Kidney glomerular epithelial cell (primary cell): ENCODE measurements around the gene CGB2.
"Not testable (repeated sequence)": the region's sequence is repeated elsewhere in the genome, so short reads cannot be mapped to it uniquely, and the experiment has no call there.

Experiments used
- DNase-seq: peaks from one replicate; lab custom pipeline; 2025; lab: John Stamatoyannopoulos, UW

CGB2 gene

DNA sequence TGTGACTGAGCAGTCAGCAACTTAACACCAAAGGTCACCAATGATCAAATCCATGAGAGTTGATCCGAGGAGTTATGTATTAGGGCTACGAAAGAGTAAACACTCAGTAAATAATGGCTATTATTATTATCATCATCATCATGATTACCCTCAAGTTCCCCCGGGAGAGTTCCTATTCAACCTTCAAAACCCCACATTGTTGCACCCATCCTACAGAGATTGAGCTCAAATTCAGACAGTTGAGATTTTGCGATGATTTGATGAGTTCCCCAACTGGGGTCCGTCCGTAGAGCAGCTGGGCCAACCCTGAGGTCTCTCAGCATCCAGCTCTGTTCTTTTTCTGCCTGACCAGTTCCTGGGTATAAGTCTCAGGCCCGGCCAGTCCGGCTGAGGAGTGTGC, 6.4 kb downstream of the CGB2 start:
- not testable (repeated sequence) for DNase-seq

GRCh38 chr19:49038557-49039276, 7.0 kb downstream of the CGB2 start:
- DNase-seq: peak; percentile 39

DNA sequence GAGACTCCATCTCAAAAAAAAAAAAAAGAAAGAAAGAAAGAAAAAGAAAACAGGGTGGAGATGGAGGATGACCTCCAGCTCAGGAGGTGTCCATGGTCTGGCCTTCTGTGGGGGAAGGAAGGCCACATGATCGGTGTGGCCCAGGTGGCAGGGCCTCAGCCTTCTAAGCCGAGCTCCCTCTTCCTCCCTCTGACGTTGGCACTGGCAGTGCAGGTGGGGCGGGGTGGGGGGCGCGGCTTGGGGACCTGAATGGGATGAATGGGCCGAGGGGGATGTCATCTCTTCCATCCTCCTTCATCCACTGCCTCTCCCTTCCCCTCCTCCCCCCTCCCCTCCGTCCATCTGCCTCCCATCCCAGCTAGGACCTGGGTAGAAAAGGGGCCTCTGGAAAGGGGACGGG, 8.0 kb downstream of the CGB2 start:
- not testable (repeated sequence) for DNase-seq

- no peak for DNase-seq
Observed at GRCh38 chr19:49042177-49042576, 10.5 kb downstream of the CGB2 start.

DNA sequence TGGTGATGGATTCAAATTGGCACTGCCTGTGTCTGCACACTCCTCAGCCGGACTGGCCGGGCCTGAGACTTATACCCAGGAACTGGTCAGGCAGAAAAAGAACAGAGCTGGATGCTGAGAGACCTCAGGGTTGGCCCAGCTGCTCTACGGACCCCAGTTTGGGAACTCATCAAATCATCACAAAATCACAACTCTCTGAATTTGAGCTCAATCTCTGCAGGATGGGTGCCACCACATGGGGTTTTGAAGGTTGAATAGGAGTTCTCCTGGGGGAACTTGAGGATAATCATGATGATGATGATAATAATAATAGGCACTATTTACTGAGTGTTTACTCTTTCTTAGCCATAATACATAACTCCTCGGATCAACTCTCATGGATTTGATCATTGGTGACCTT, 11.0 kb downstream of the CGB2 start:
- not testable (repeated sequence) for DNase-seq

DNA sequence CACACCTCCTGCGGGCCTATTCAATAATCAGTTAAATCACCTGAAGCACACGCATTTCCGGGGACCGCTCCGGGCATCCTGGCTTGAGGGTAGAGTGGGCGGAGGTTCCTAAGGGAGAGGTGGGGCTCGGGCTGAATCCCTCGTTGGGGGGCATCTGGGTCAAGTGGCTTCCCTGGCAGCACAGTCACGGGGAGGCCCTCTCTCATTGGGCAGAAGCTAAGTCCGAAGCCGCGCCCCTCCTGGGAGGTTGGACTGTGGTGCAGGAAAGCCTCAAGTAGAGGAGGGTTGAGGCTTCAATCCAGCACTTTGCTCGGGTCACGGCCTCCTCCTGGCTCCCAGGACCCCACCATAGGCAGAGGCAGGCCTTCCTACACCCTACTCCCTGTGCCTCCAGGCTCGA, 11.9 kb downstream of the CGB2 start, which contains the start of gene CGB5:
Gene CGB5, plus strand, starts transcription at position 301 of the 400 bp plus-strand sequence. CDS start 362 bp downstream, outside the sequence.
- DNase-seq: not testable (repeated sequence)

DNA sequence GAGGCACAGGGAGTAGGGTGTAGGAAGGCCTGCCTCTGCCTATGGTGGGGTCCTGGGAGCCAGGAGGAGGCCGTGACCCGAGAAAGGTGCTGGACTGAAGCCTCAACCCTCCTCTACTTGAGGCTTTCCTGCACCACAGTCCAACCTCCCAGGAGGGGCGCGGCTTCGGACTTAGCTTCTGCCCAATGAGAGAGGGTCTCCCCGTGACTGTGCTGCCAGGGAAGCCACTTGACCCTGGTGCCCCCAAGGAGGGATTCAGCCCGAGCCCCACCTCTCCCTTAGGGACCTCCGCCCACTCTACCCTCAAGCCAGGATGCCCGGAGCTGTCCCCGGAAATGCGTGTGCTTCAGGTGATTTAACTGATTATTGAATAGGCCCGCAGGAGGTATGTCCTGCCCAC, 17.3 kb downstream of the CGB2 start, which contains the start of gene CGB8:
Gene CGB8, minus strand, starts transcription at position 101 of the 400 bp plus-strand sequence. CDS start 372 bp downstream, outside the sequence.
- not testable (repeated sequence) for DNase-seq

DNA sequence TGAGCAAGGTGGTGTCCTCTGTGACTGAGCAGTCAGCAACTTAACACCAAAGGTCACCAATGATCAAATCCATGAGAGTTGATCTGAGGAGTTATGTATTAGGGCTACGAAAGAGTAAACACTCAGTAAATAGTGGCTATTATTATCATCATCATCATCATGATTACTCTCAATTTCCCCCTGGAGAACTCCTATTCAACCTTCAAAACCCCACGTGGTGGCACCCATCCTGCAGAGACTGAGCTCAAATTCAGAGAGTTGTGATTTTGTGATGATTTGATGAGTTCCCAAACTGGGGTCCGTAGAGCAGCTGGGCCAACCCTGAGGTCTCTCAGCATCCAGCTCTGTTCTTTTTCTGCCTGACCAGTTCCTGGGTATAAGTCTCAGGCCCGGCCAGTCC, 18.1 kb downstream of the CGB2 start:
- not testable (repeated sequence) for DNase-seq

DNA sequence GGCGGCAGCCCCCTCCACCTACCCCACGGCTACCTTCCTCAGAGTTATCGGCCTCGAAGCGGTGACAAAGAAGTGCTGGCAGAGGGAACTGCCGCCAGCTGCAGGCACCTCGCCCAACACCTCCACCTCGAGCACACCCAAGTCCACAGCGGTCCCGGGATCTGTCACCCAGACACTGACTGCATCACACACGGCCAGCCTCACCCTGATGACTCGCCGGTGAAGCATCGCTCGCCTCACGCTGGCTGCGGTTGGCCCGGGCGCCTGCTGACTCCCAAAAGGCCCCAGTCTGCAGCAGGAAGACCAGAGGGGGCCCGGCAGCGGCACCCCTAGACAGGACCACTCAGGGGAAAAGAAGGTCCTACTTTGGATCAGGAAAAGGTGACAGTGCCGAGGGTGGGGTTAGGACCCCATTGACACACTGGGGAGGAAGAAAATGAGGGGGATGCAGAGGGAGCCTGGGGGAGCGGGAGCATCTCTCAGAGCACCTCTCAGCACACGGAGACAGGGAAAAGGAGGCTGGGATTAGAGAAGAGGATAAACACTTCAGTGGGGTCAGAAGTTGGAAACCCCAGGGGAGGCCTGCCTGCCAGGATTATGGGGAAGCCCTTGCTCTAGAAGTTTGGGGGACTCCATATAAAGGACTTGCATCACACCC, 18.8 kb downstream of the CGB2 start:
- not testable (repeated sequence) for DNase-seq

DNA sequence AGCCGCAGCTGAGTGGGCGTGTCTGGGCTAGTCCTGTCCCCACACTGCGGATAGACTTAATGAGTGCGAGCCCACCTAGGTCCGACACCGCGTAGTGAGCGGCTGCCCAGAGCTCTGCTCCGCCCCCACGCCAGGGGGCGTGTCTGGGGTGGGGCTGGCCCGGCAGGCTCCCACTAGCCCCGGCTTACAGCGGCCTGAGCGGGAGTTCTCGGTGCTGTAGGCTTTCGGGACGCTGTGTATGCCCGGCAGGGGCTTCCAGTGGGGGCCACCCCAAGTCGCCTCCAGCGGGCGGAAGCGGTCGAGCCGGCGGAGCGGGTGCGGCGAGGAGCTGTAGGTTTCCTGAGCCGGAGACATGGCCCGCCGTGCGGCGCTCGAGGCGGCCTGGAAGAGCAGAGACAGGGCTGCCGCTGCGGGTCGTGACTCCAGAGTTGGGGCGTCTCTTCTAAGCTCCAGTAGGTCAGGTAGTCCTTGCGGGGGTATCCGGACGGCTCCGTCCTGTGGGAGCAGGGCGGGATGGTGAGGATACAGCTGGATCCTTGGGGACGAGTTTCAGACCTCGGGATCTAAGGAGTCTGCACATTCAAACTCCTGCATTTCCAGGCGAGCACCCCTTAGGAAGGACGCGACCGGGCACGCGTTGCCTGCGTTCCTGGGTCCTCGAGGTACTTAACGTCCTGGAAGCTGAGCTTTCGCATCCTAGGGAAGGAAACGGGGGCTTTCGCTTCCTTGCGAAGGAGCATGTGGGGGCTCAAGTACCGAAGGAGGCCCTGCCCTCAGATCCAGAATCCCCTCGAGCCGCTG, 24.6 kb downstream of the CGB2 start:
- no peak for DNase-seq

GRCh38 chr19:49056902-49057596, 25.4 kb downstream of the CGB2 start:
- not testable (repeated sequence) for DNase-seq

DNA sequence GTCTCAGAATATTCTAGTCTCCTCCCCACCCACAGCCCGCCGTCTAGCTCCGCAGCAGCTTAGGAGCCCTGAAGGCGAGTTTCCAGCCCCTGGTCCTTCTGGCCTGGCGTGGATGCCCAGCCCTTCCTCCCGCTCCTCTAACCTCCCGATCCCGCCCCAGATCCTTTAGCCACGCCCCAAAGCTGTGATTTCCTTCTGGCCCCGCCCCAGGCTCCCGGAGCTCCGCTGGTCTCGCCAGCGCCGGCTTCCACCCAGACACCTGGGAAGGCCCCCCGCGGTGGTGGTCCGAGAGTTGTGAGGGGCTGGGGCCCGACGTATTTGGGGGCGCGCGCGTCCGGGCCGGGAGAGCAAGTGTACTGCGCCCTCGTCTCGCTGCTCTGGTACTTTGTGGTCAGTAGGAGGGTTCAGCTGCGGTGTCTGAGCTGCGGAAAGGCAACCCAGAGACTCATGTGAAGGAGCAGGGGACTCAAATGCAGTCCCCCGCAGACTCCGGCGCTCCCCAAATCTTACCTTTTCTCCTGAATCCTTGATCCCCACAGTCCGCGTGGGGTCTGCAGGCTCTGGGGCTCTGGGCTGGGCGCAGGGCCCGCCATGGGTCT, 26.0 kb downstream of the CGB2 start, which contains the start of gene CGB7:
Gene CGB7, minus strand, starts transcription at position 114 of the 599 bp plus-strand sequence. CDS start 2,374 bp downstream, outside the sequence.
- peak; percentile 36 for DNase-seq

GRCh38 chr19:49058562-49058961, 26.9 kb downstream of the CGB2 start:
- DNase-seq: no peak

DNA sequence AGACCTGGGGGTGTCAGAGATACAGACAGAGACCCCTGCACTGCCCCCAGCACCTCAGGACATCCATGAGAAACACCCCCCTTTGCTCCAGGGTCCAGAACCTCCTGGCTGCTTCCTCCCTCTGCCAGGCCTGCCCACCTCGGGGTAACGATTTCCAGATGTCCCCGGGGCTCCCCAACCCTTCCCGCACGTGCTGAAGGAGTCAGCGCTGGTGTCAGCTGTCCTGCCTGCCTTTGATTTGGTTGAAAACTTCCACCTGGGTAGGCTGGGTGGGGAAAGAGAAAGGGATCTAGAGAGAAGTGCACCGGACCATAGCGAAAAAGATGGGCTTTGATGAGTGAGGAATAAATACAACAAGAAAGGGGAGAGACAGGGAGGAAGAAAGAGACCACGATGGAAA, 27.4 kb downstream of the CGB2 start:
- no peak for DNase-seq

GRCh38 chr19:49061000-49061399, 29.3 kb downstream of the CGB2 start:
- no peak for DNase-seq

- DNase-seq: no peak
Observed at GRCh38 chr19:49061445-49061844, 29.8 kb downstream of the CGB2 start.

GRCh38 chr19:49064029-49064629, 32.4 kb downstream of the CGB2 start:
- DNase-seq: no peak

GRCh38 chr19:49064768-49065611, 33.3 kb downstream of the CGB2 start, which contains the start of gene NTF4:
NTF4 (minus strand) TSS chr19:49064818; CDS start chr19:49061997, 2,821 bp downstream.
- DNase-seq: no peak

GRCh38 chr19:49065905-49066512, 34.3 kb downstream of the CGB2 start:
- no peak for DNase-seq
